Calu3 (cell line): ENCODE measurements around the gene HEBP1. TPM values are rescaled to one million over a fixed set of nuclear protein-coding genes. Genes with fewer than 3 reads are reported as not detected.

ENCODE experiments used
- BruUV-seq: library from RNA; stranded (reverse); fragments of 400-500 nt; replicated peaks from 2 replicates; lab custom pipeline; 2021; lab: Mats Ljungman, UMichigan
- CTCF ChIA-PET: fragments of 300-600 bp; sonication (Branson Sonifier 250); formaldehyde crosslinking; loops from one replicate; lab custom pipeline; 2022; ENCODE audit warnings: antibody characterized with exemption; lab: Charles Lee
- DNase-seq: peaks from one replicate; pipeline ENCODE4 v3.0.0; 2022
- H3K27ac Mint-ChIP-seq: one replicate; pipeline ENCODE4 v1.8.0; 2022; ENCODE audit warnings: mixed read lengths; ENCODE audit not compliant: unreplicated experiment
- H3K27me3 Mint-ChIP-seq: one replicate; pipeline ENCODE4 v1.8.0; 2022; ENCODE audit warnings: mixed read lengths; ENCODE audit not compliant: unreplicated experiment
- H3K36me3 Mint-ChIP-seq: one replicate; pipeline ENCODE4 v1.8.0; 2022; ENCODE audit warnings: mild to moderate bottlenecking, moderate library complexity, mixed read lengths; ENCODE audit not compliant: insufficient read depth, unreplicated experiment
- H3K4me1 Mint-ChIP-seq: one replicate; pipeline ENCODE4 v1.8.0; 2022; ENCODE audit warnings: mild to moderate bottlenecking, low read depth, mixed read lengths; ENCODE audit not compliant: unreplicated experiment
- H3K4me3 Mint-ChIP-seq: one replicate; pipeline ENCODE4 v1.8.0; 2022; ENCODE audit warnings: mild to moderate bottlenecking, low read depth, moderate library complexity, mixed read lengths; ENCODE audit not compliant: unreplicated experiment
- H3K9me3 Mint-ChIP-seq: one replicate; pipeline ENCODE4 v1.8.0; 2022; ENCODE audit warnings: low read depth, mixed read lengths; ENCODE audit not compliant: unreplicated experiment
- CTCF ChIP-seq: fragments of 200-600 bp; IDR thresholded peaks from one replicate; pipeline ENCODE4 v1.8.0; 2022; ENCODE audit warnings: antibody characterized with exemption; ENCODE audit not compliant: unreplicated experiment
- intact Hi-C: fragments of 100-400 bp; cut with micrococcal nuclease; formaldehyde crosslinking; loops from one replicate; pipeline ENCODE4 v1.10.0; 2022; ENCODE audit not compliant: unreplicated experiment
- total RNA-seq: library from RNA; stranded (reverse); gene quantifications from 2 replicates; pipeline ENCODE4 v1.2.3, GENCODE V29; 2022

HEBP1 gene
- total RNA-seq, 1 experiment from 2014 or later = 10.6 TPM

GRCh38 chr12:12996209-12996608 is 3.9 kb downstream of the HEBP1 start:
- Mint-ChIP-seq H3K36me3 (peaks cover 18% of the 10 kb centered on the region), H3K27me3 (peaks cover 7% of the 10 kb centered on the region), H3K9me3 (no peaks in the 10 kb centered on the region), H3K4me1 (peaks cover 26% of the 10 kb centered on the region), H3K4me3 (no peak overlapping the region), H3K27ac (no peak overlapping the region)
- BruUV-seq = no TSS peak
- CTCF ChIA-PET = no interaction called here
- no peak for DNase-seq
- TF ChIP-seq CTCF = no peak
- intact Hi-C loops = no loop called here

GRCh38 chr12:12995088-12995487 is 5.0 kb downstream of the HEBP1 start:
- no peak for DNase-seq
- TF ChIP-seq CTCF = no peak
- Mint-ChIP-seq H3K9me3 (no peaks in the 10 kb centered on the region), H3K4me1 (peaks cover 26% of the 10 kb centered on the region), H3K27ac (no peak overlapping the region), H3K27me3 (no peaks in the 10 kb centered on the region), H3K4me3 (no peak overlapping the region), H3K36me3 (peaks cover 9% of the 10 kb centered on the region)
- CTCF ChIA-PET = no interaction called here
- intact Hi-C loops = no loop called here
- no TSS peak for BruUV-seq

GRCh38 chr12:12993367-12993766 is 6.7 kb downstream of the HEBP1 start:
- no TSS peak for BruUV-seq
- CTCF ChIA-PET = interaction anchor here (0.7 kb wide), 1 partner anchor 57 kb away, joined by 6 read pairs; no protein-coding TSS in a partner anchor
- TF ChIP-seq CTCF = no peak
- intact Hi-C loops = no loop called here
- Mint-ChIP-seq H3K27me3 (no peaks in the 10 kb centered on the region), H3K27ac (no peak overlapping the region), H3K4me1 (peaks cover 14% of the 10 kb centered on the region), H3K9me3 (no peaks in the 10 kb centered on the region), H3K4me3 (no peak overlapping the region), H3K36me3 (no peaks in the 10 kb centered on the region)
- no peak for DNase-seq

GRCh38 chr12:12992418-12993130 is 7.5 kb downstream of the HEBP1 start:
- TF ChIP-seq CTCF = no peak
- Mint-ChIP-seq H3K4me1 (peaks cover 14% of the 10 kb centered on the region), H3K4me3 (no peak overlapping the region), H3K27ac (no peak overlapping the region), H3K27me3 (no peaks in the 10 kb centered on the region), H3K36me3 (no peaks in the 10 kb centered on the region), H3K9me3 (no peaks in the 10 kb centered on the region)
- no TSS peak for BruUV-seq
- DNase-seq = no peak
- CTCF ChIA-PET = no interaction called here
- intact Hi-C loops = no loop called here
